Prostate gland (tissue), 2 donors: ENCODE measurements around the gene PIEZO2. TPM values are rescaled to one million over a fixed set of nuclear protein-coding genes. Genes with fewer than 3 reads are reported as not detected.
"Not testable (repeated sequence)": the region's sequence is repeated elsewhere in the genome, so short reads cannot be mapped to it uniquely, and the experiment has no call there.

Experiments used
- DNase-seq: peaks from one replicate; pipeline ENCODE4 v3.0.0-alpha.2; 2019; ENCODE audit warnings: low spot score
- H3K27ac ChIP-seq, 2 donors: fragments of 200-600 bp; sonication (generic); 2 replicates each; pipeline ENCODE4 v1.5.1; 2017 to 2019
- H3K27me3 ChIP-seq: fragments of 200-600 bp; sonication (generic); replicated peaks from 2 replicates; pipeline ENCODE4 v1.5.1; 2019; ENCODE audit not compliant: insufficient read depth
- H3K36me3 ChIP-seq, 2 donors: fragments of 200-600 bp; sonication (generic); 1 replicate in 1 of 2; 2 replicates in 1 of 2; pipeline versions ENCODE4 v1.5.1 to v1.8.1; 2017 to 2019
- H3K4me1 ChIP-seq: fragments of 200-600 bp; sonication (generic); replicated peaks from 2 replicates; pipeline ENCODE4 v1.5.1; 2019
- H3K4me3 ChIP-seq, 2 donors: fragments of 200-600 bp; sonication (generic); 2 replicates each; pipeline ENCODE4 v1.5.1; 2017 to 2019
- H3K9me3 ChIP-seq: fragments of 200-600 bp; sonication (generic); 2 replicates; pipeline ENCODE4 v1.5.1; 2017
- CTCF ChIP-seq, 4 experiments: fragments of 200-600 bp in 2 of 4; fragments of 450-650 bp in 2 of 4; sonication (generic) in 2 of 4; IDR thresholded peaks; 1 replicate in 3 of 4; 2 replicates in 1 of 4; pipeline ENCODE4 v1.5.1; 2016 to 2019; ENCODE audit warnings: antibody characterized with exemption in 4 of 4, mild to moderate bottlenecking in 2 of 4, moderate library complexity in 2 of 4
- POLR2A ChIP-seq: fragments of 450-650 bp; IDR thresholded peaks from one replicate; pipeline ENCODE4 v1.6.1; 2016; ENCODE audit warnings: antibody characterized with exemption, mild to moderate bottlenecking
- POLR2AphosphoS5 ChIP-seq: sonication (generic); formaldehyde crosslinking; IDR thresholded peaks from one replicate; pipeline ENCODE4 v1.6.1; 2017; ENCODE audit warnings: antibody characterized with exemption
- WGBS: methylation state at CpG from one replicate; pipeline ENCODE4 v1.1.5; 2018; 5-methylcytosine and 5-hydroxymethylcytosine counted together
- intact Hi-C: fragments of 100-400 bp; cut with DNase I; formaldehyde crosslinking; loops from one replicate; pipeline ENCODE4 v1.14.2; 2022
- total RNA-seq, 2 donors: library from RNA; depleted of rRNA; stranded (reverse); fragments of >200 nt; gene quantifications; one replicate each; pipeline ENCODE4 v1.1.0, GENCODE V29; 2016

Gene PIEZO2
- total RNA-seq, 2 donors from 2014 or later = 4.1 to 19.0 TPM

GRCh38 chr18:10659000-10659399, 490.4 kb downstream of the PIEZO2 start:
- Histone ChIP-seq H3K27ac (no peak overlapping the region), H3K36me3 (no peaks in the 10 kb centered on the region), H3K9me3 (no peaks in the 10 kb centered on the region), H3K27me3 (no peaks in the 10 kb centered on the region), H3K4me1 (no peaks in the 10 kb centered on the region), H3K4me3 (no peak overlapping the region)
- intact Hi-C loops = no loop called here
- WGBS = 54% methylated on average over 5 of the region's 5 CpGs
- TF ChIP-seq POLR2AphosphoS5 (no peak), CTCF (IDR thresholded peaks at IDR 0.05) (no peak), POLR2A (no peak)
- no peak for DNase-seq

GRCh38 chr18:10644003-10644402, 505.4 kb downstream of the PIEZO2 start:
- intact Hi-C loops, H3K4me1 ChIP-seq, H3K27me3 ChIP-seq, H3K27ac ChIP-seq, H3K9me3 ChIP-seq, DNase-seq, H3K36me3 ChIP-seq, H3K4me3 ChIP-seq: not testable (repeated sequence)
- WGBS = 79% methylated on average over 5 of the region's 5 CpGs

- DNase-seq, H3K27me3 ChIP-seq, H3K9me3 ChIP-seq, H3K36me3 ChIP-seq, H3K4me1 ChIP-seq, H3K4me3 ChIP-seq, H3K27ac ChIP-seq, intact Hi-C loops: not testable (repeated sequence)
- 17% methylated on average over 1 of the region's 5 CpGs for WGBS
Measured at GRCh38 chr18:10642915-10643524, 506.3 kb downstream of the PIEZO2 start.

GRCh38 chr18:10638539-10638885, 510.9 kb downstream of the PIEZO2 start:
- H3K36me3 ChIP-seq, H3K4me3 ChIP-seq, H3K27me3 ChIP-seq, H3K9me3 ChIP-seq, H3K27ac ChIP-seq, DNase-seq, H3K4me1 ChIP-seq, intact Hi-C loops: not testable (repeated sequence)
- 90% methylated on average over 6 of the region's 6 CpGs for WGBS

GRCh38 chr18:10637858-10638538, 511.4 kb downstream of the PIEZO2 start:
- DNase-seq, H3K4me3 ChIP-seq, H3K36me3 ChIP-seq, H3K4me1 ChIP-seq, H3K27ac ChIP-seq, H3K9me3 ChIP-seq, H3K27me3 ChIP-seq, intact Hi-C loops: not testable (repeated sequence)
- WGBS = 84% methylated on average over 4 of the region's 11 CpGs

GRCh38 chr18:10629076-10629475, 520.3 kb downstream of the PIEZO2 start:
- H3K9me3 ChIP-seq, H3K27ac ChIP-seq, DNase-seq, H3K27me3 ChIP-seq, intact Hi-C loops, H3K4me1 ChIP-seq, H3K36me3 ChIP-seq, H3K4me3 ChIP-seq: not testable (repeated sequence)
- WGBS = 75% methylated on average over 6 of the region's 6 CpGs

GRCh38 chr18:10626606-10627213, 522.7 kb downstream of the PIEZO2 start:
- H3K4me3 ChIP-seq, H3K4me1 ChIP-seq, H3K27me3 ChIP-seq, intact Hi-C loops, DNase-seq, H3K27ac ChIP-seq, H3K9me3 ChIP-seq, H3K36me3 ChIP-seq: not testable (repeated sequence)
- 83% methylated on average over 7 of the region's 7 CpGs for WGBS

GRCh38 chr18:10623606-10624005, 525.8 kb downstream of the PIEZO2 start:
- H3K27me3 ChIP-seq, H3K9me3 ChIP-seq, H3K27ac ChIP-seq, H3K4me1 ChIP-seq, H3K4me3 ChIP-seq, intact Hi-C loops, H3K36me3 ChIP-seq, DNase-seq: not testable (repeated sequence)
- 81% methylated on average over 4 of the region's 4 CpGs for WGBS

GRCh38 chr18:10622982-10623381, 526.4 kb downstream of the PIEZO2 start:
- DNase-seq, H3K27ac ChIP-seq, H3K4me1 ChIP-seq, intact Hi-C loops, H3K9me3 ChIP-seq, H3K36me3 ChIP-seq, H3K27me3 ChIP-seq, H3K4me3 ChIP-seq: not testable (repeated sequence)
- WGBS = 79% methylated on average over 2 of the region's 2 CpGs

GRCh38 chr18:10620670-10621329, 528.6 kb downstream of the PIEZO2 start:
- H3K4me3 ChIP-seq, H3K36me3 ChIP-seq, H3K27me3 ChIP-seq, H3K27ac ChIP-seq, H3K9me3 ChIP-seq, DNase-seq, H3K4me1 ChIP-seq, intact Hi-C loops: not testable (repeated sequence)
- 54% methylated on average over 1 of the region's 2 CpGs for WGBS
